ENCODE measurements around the gene R3HDM4. TPM values are rescaled to one million over a fixed set of nuclear protein-coding genes. Genes with fewer than 3 reads are reported as not detected.
"Not testable (repeated sequence)": the region's sequence is repeated elsewhere in the genome, so short reads cannot be mapped to it uniquely, and the experiment has no call there.

The R3HDM4 gene
- 6.2 and 34.0 TPM in 2 replicates for total RNA-seq (2014; rRNA removed; shearing (Covaris generic); ENCODE audit: low replicate concordance)

GRCh38 chr19:913080-913748 is at the start of gene R3HDM4:
R3HDM4 (minus strand) TSS chr19:913219; CDS start chr19:913157, 62 bp downstream.
- in situ Hi-C loops (cut with HindIII; ENCODE audit: low pct_unique_long_range_greater_than_20kb, low sequenced_read_pairs) = no loop called here
- DNase-seq (ENCODE audit: low read depth) = no peak

DNA sequence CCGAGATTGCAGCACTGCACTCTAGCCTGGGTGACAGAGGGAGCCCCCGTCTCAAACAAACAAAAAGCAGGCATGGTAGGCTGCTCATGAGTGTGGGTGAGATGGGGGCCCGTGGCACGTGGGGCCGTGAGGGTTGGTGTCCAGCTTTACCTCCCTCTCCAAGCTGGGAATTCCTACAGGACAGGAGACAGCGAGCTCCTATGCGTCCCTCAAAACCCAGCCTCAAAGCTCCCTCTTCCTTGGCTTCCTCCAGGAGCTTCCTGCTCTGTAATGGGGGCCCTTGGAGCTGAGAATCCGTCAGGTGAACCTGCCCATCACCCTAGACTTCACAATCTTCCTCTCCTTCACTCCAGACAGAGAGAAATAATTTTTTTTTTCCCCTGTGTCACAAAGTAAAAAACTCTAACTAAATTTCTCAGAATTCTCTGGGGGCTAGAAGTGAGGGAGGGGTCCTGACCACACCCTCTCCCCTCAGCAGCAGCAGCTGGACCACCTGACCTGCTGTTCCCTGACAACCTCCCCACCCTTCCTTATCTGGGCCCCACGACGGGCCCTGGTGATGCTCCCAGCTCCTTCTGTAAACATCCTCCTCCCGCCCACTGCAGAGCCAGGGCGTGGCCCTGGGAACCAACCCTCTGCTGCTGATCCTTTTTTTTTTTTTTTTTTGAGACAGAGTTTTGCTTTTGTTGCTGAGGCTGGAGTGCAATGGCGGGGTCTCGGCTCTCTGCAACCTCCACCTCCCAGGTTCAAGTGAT is 49.0 kb upstream of the R3HDM4 start:
- peak; percentile 8 for DNase-seq (ENCODE audit: low read depth)
- in situ Hi-C loops (cut with HindIII; ENCODE audit: low pct_unique_long_range_greater_than_20kb, low sequenced_read_pairs) = no loop called here

GRCh38 chr19:960601-960938 is 47.6 kb upstream of the R3HDM4 start:
- in situ Hi-C loops (cut with HindIII; ENCODE audit: low pct_unique_long_range_greater_than_20kb, low sequenced_read_pairs) = no loop called here

DNA sequence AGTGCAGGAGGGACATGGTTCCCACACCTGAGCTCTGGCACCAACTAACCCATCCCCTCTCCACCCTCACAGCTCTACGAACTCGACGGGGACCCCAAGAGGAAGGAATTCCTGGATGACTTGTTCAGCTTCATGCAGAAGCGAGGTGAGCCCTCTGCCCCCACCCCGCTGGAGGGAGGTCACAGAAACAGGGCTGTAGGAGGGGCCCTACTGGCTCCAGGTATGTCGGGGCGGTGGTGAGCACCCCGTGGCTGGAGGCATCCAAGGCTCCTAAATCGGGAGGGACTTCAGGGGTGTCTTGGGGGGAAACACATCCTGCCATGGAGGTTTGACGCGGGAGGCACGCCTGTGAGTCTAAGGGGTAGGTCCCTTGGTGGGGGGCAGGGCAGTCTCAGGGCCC is 47.0 kb upstream of the R3HDM4 start:
- in situ Hi-C loops (cut with HindIII; ENCODE audit: low pct_unique_long_range_greater_than_20kb, low sequenced_read_pairs) = no loop called here
- DNase-seq (ENCODE audit: low read depth) = no peak

More at GRCh38 chr19:960601-960938, 47.6 kb upstream of the R3HDM4 start:
- DNase-seq (ENCODE audit: low read depth) = no peak

- in situ Hi-C loops (cut with HindIII; ENCODE audit: low pct_unique_long_range_greater_than_20kb, low sequenced_read_pairs) = no loop called here
Observed at GRCh38 chr19:958967-959855, 46.2 kb upstream of the R3HDM4 start.

GRCh38 chr19:957578-957977 is 44.6 kb upstream of the R3HDM4 start:
- in situ Hi-C loops (cut with HindIII; ENCODE audit: low pct_unique_long_range_greater_than_20kb, low sequenced_read_pairs); DNase-seq (ENCODE audit: low read depth): not testable (repeated sequence)

More at GRCh38 chr19:958967-959855, 46.2 kb upstream of the R3HDM4 start:
- no peak for DNase-seq (ENCODE audit: low read depth)

- DNase-seq (ENCODE audit: low read depth) = no peak
- in situ Hi-C loops (cut with HindIII; ENCODE audit: low pct_unique_long_range_greater_than_20kb, low sequenced_read_pairs) = no loop called here
Observed at GRCh38 chr19:956766-957440, 43.9 kb upstream of the R3HDM4 start.

DNA sequence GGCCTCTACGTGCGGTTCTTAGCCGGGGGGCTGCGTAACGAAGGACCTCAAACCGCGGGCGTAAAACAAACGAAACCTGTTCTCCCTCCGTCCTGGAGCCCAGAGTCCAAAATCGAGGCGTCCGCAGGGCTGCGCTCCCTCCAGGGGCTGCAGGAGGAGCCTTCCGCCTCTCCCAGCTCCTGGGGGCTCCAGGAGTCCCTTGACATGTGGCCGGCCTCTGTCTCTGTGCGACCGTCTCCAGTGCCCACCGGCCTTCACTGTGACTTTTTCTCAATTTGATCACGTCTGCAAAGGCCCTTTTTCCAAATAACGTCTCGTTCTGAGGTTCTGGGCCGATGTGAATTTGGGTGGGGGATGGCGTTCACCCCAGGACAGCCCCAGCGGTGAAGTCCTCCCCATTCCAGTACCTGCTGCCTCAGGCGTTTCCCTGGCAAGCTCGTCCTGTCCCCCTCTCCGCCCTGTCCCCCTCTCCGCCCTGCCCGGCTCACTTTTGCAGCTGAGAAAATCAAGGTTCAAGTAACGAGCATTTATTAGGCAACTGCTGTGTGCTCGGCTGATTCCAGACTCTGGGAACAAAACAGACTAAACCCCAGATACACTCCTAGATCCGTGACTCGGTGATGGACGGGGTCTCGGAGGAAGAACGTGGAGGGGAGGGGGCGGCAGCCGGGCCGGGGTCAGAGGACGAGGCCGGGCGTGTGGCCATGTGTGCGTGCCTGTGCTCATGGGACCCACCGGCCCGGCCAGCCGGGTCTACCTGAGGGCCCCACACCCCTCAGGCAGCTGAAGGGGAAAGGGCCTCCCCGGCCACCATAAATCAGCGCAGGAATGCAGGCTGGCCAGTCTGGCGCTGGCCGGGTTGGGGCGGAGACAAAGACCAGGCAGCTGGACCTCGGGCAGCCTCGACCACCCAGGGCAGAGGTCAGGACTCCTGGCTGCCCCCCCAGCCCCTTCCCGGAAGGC is 43.1 kb upstream of the R3HDM4 start:
- in situ Hi-C loops (cut with HindIII; ENCODE audit: low pct_unique_long_range_greater_than_20kb, low sequenced_read_pairs) = no loop called here
- no peak for DNase-seq (ENCODE audit: low read depth)

DNA sequence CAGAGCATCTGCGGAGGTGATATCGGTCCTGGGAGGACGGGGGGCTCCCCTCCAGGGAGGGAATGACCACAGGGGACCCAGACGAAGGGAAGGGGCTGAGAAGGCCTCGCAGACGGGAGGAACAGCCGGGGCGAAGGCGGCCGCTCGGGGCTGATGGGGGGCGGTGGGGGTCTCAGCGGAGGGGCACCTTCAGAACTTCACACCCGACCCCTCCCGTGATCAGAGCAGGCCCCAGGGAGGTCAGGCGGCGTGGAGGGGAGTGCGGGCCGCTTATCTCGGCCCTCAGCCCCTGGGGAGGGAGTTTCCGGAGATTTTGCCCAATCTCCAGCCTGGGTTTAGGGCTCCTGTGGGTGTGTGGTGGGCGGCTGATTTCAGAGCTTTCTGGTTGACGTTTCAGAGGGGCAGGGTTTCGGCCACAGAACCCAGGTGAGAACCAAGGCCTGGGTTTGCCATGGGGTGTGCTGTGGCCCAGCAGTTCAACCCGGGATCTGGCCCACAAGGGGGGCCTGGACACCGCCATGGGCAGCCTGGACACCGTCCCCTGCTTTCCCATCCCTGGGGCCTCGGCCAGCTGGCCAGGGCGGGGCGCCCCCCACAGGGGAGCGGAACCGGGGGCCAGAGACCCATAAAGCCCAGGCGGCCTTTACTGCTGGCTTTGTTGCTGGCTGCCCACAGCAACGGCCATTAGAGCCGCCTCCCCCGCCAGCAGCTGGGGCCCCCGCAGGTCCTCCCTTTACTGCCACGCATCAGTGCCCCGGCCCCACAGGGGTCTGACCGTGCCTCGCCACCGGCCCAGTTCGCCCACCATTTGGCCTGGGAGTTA is 41.9 kb upstream of the R3HDM4 start:
- in situ Hi-C loops (cut with HindIII; ENCODE audit: low pct_unique_long_range_greater_than_20kb, low sequenced_read_pairs) = no loop called here
- no peak for DNase-seq (ENCODE audit: low read depth)

- in situ Hi-C loops (cut with HindIII; ENCODE audit: low pct_unique_long_range_greater_than_20kb, low sequenced_read_pairs) = no loop called here
- DNase-seq (ENCODE audit: low read depth) = no peak
Observed at GRCh38 chr19:954272-954671, 41.3 kb upstream of the R3HDM4 start.

DNA sequence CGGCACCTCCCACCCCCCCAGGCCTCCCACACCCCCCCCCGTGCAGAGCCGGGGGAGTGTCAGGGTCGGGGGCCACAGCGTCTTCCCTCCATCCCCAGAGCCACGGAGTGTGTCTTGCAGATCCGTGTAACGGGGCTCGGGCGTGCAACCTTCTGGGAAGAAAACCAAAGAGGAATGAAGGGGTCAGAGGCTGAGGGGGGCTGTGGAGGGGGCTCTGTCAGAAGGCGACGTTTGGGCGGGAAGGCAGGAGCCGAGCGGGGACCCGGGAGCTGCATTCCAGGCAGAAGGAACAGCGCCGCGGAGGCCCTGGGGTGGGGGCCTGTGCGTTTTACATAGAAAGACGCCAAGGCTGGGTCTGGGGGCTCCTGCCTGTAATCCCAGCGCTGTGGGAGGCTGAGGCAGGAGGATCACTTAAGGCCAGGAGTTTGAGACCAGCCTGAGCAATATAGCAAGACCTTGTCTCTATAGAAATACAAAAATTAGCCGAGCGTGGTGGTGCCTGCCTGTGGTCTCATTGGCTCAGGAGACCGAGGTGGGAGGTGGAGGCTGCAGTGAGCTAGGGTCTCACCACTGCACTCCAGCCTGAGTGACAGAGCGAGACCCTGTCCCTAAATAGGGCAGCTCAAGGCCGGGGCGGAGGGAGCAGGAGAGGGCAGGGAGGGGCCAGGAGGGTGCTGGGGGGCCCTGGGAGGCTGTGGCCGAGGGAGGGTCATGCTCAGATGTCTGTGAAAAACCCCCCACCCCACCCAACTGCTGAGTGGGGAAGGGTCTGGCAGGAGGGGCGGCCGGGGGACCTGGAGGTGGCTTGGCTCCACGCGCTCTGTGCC is 40.6 kb upstream of the R3HDM4 start:
- DNase-seq (ENCODE audit: low read depth) = no peak
- in situ Hi-C loops (cut with HindIII; ENCODE audit: low pct_unique_long_range_greater_than_20kb, low sequenced_read_pairs) = no loop called here

- no peak for DNase-seq (ENCODE audit: low read depth)
- in situ Hi-C loops (cut with HindIII; ENCODE audit: low pct_unique_long_range_greater_than_20kb, low sequenced_read_pairs) = no loop called here
Observed at GRCh38 chr19:952680-953444, 39.8 kb upstream of the R3HDM4 start.

DNA sequence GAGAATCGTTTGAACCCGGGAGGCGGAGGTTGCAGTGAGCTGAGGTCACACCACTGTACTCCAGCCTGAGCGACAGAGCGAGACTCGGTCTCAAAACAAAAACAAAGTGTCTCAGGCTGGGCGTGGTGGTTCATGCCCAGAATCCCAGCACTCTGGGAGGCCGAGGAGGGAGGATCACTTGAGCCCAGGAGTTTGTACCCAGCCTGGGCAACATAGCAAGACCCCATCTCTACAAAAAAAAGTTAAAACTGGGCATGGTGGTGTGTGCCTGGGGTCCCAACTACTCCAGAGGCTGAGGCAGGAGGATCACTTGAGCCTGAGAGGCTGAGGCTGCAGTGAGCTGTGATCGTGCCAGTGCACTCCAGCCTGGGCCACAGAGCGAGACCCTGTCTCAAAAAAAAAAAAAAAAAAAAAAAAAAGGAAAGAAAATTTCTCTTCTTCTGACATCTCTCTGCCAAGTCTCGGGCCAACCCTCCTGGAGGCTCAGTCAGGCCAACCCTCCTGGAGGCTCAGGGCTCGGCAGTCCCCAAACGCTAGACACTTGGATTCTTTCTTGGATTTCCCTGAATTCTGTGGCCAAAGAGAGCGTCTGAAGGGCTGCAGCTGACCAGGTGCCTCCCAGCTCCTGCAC is 39.1 kb upstream of the R3HDM4 start:
- in situ Hi-C loops (cut with HindIII; ENCODE audit: low pct_unique_long_range_greater_than_20kb, low sequenced_read_pairs) = no loop called here

DNA sequence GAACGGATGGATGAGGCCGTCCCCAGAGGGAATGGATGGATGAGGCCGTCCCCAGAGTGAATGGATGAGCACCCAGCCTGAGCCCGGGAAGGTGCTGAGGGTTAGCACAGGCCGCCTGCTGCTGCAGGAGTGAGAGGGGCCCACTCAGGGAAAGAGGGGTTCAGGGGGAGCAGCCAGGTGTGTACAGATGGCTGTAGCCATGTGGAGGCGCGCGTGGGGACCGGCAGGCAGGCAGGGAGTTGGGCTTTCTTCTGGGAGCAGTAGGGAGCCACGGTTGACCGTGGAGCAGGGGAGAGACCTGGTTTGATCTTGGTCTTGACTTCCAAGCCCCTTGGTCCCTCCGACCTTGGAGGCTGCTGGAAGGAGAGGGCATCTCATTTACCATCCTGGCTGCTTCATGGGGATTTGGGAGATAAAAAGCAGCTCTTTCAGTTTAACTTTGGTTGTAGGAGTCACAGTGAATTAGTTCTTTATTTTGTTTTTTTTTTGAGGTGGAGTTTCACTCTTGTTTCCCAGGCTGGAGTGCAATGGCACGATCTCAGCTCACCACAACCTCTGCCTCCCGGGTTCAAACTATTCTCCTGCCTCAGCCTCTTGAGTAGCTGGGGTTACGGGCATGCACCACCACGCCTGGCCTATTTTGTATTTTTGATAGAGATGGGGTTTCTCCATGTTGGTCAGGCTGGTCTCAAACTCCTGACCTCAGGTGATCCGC is 37.5 kb upstream of the R3HDM4 start:
- no peak for DNase-seq (ENCODE audit: low read depth)

More for the DNA sequence above, 39.1 kb upstream of the R3HDM4 start:
- no peak for DNase-seq (ENCODE audit: low read depth)

More for the DNA sequence above, 37.5 kb upstream of the R3HDM4 start:
- in situ Hi-C loops (cut with HindIII; ENCODE audit: low pct_unique_long_range_greater_than_20kb, low sequenced_read_pairs) = no loop called here

All from Caki2 (cell line).